ENCODE results near the gene C10orf67.

C10orf67 gene

DNA sequence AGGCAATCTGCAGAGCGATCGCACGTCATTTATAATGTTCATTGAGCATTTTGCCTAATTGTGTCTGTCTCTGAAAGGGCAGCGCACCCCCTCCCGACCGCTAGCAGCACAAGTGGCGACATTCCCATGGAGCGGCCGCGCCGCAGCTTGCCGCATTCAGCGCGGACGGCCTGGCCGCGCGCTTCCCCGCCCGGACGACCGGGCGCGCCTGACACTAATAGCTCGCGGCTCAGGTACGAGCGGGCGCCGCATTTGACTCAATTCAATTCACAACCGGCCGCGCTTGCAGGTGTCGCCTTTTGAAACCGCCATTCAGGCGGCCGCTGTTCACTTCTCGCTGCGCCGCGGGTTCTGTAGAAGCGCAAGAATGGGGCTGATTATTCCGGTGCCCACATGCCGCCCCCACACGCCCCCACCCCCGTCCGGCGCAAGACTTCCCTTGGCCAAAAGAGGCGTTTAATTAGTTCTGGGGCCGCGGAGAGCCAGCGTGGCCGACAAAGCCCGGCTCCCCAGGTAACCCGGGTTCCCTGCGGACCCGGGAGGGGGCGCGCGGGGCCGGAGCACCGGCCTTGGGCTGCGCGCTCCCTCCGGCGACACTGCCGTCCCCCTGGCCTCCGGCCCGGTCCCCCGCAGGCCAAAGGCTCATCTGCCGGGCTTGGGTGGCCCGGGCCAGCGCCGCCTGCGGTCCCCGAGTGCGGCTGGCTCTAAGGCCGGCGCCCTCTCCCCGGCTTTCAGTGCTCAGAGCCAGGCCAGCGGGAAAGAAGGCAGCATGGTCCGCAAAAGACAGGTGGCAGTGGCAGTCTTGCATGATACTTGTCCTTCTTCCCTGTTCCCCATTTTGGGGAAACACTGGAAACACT is 171.2 kb downstream of the C10orf67 start:
- peak; percentile 58 for DNase-seq (ENCODE audit: low spot score)
- TF ChIP-seq, protein P1, sequence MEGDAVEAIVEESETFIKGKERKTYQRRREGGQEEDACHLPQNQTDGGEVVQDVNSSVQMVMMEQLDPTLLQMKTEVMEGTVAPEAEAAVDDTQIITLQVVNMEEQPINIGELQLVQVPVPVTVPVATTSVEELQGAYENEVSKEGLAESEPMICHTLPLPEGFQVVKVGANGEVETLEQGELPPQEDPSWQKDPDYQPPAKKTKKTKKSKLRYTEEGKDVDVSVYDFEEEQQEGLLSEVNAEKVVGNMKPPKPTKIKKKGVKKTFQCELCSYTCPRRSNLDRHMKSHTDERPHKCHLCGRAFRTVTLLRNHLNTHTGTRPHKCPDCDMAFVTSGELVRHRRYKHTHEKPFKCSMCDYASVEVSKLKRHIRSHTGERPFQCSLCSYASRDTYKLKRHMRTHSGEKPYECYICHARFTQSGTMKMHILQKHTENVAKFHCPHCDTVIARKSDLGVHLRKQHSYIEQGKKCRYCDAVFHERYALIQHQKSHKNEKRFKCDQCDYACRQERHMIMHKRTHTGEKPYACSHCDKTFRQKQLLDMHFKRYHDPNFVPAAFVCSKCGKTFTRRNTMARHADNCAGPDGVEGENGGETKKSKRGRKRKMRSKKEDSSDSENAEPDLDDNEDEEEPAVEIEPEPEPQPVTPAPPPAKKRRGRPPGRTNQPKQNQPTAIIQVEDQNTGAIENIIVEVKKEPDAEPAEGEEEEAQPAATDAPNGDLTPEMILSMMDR (IDR thresholded peaks at IDR 0.05; ENCODE audit: extremely low read depth, missing control alignments) = no peak

DNA sequence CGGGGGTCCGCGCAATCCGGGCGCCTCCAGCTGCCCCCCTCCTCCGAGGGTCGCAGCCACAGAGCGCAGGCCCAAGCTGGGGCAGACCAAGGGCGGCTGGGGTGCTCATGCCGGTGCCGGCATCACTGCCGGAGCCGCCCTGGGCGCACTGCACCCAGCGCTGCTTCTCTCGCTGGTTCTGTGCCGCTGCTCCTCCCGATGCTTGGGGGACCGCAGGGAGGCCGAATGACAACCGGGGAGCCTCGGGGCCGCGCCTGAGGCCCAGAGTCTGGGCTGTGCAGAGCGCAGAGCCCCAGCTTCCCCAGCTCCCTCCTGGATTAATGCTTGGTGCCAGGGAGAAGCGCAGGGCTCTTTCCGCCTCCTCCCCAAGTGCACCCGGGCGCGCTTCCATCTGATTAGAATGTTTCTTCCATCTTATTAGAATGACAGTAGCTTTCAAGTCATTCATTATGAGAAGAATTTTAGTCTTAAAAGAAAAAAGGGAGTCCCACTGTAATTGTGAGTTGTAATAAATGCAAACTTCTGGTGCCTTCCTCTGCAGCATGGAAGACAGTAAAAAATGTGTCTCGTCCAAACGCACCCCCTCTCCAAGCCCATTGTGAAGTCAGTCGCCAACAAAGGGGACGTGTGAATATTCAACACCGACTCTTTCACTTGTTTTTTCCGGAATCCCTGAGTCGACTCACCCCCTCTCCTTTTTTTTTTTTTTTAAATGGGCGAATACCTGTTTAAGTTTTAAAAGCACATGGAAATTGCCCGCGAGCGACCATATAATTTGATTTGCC is 172.0 kb downstream of the C10orf67 start:
- TF ChIP-seq, protein P1 (IDR thresholded peaks at IDR 0.05; ENCODE audit: extremely low read depth, missing control alignments) = no peak
- no peak for DNase-seq (ENCODE audit: low spot score)

DNA sequence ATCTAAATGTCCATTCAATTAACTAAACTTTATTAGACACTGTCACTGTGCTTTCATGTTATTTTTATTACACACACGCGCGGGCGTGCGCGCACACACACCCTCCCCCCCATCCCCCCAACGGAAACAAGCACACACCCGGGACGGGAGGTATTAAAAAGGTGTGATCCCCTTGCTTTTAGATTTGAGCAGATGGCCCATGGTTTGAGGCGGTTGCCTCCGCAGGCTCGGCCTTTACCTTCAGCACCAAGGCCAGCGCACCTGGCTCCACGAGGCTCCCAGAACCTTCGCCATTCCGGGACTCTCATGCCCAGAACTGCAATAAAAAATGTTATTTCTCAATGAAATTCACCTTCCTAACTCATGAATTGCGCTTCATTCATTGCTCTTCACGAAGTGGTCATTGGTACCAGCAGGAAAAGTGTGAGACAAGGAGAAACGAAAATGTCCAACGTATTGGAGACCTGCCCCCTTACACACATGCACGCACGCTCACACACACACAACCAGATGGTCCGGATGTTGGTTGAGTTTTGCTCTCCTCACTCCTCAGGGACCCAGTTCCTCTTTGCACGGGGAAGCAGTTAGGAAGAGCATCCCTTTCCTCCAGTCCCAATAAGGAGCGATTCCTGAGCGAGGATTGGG is 173.2 kb downstream of the C10orf67 start:
- TF ChIP-seq, protein P1 (IDR thresholded peaks at IDR 0.05; ENCODE audit: extremely low read depth, missing control alignments) = no peak
- DNase-seq (ENCODE audit: low spot score) = no peak

DNA sequence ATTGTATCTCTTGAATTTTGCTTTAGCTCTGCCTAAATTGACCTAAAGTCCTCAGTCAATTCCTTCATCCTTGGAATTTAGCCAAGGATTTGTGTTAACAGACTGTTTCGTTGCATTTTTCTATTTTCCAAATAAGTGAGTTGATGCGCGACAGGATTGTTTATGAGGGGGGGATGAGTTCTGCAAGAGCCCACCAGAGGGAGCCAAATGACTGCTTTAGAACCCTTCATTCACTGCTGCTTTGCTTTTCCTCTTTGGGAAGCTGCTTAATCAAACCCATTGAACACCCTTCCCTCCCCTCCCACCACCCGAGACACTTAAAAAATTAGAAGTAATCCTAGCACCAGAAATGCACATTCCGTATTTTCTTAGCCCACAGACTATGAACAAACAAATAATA is 186.2 kb downstream of the C10orf67 start:
- DNase-seq (ENCODE audit: low spot score) = peak; percentile 78
- TF ChIP-seq, protein P1 (IDR thresholded peaks at IDR 0.05; ENCODE audit: extremely low read depth, missing control alignments) = peak; percentile 77

DNA sequence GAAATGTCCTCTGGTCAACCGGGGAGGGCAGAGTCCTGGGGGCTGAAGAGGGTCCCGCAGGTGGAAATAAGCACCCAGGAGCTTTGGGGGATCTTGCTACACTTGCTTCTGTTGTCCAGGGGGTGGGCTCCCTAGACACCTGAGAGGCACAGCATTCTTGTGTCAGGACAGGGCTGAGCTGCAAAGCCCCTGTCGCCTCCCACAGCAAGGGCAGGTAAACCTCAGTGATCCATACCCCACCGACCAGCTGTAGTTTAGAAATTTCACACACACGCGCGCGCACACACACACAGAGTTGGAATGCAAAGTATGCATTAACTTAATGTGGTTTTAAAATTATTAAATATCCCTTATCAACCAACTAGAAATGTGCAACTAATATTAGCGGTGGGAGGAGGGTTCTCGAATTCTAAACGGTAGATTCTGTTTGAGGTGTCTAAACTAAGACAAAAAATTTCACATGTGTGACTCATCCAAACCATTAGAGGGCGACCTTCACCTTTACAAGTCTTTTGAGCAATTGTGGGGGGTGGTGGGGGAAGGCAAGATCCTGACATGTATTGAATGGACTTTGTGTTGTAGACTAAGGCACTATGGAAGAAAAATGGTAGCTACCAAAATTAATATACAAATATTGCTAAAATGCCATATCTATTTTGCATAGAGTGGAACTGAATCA is 186.8 kb downstream of the C10orf67 start:
- DNase-seq (ENCODE audit: low spot score) = peak; percentile 63
- TF ChIP-seq, protein P1 (IDR thresholded peaks at IDR 0.05; ENCODE audit: extremely low read depth, missing control alignments) = peak; percentile 41

DNA sequence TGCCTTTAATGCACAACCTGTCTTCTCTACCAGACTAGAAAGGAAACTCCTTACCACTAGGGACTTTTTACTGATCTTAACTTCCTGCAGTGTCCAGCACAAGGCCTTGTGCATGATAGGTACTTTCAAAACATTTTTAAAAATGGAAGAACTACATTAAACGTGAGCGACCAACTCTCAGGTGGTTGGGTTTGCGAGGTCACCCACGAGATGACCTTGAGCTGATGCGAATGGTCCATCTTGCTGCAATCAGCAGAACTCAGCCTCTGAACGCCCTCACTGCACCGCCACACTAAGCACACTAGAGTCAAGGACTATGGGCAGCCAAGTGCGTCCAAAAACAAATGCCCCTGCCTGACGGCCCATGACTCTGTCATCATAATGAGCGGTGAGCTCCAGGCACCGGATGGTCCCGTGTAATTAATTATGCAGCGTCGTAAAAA is 187.3 kb downstream of the C10orf67 start:
- TF ChIP-seq, protein P1 (IDR thresholded peaks at IDR 0.05; ENCODE audit: extremely low read depth, missing control alignments) = no peak

More for the DNA sequence above, 187.3 kb downstream of the C10orf67 start:
- DNase-seq (ENCODE audit: low spot score) = peak; percentile 39
